GM20431 (cell line): ENCODE results near the gene MMP14.

Source experiments
- in situ Hi-C: fragments of 300-500 bp; cut with MseI, MboI; formaldehyde crosslinking; loops from one replicate; pipeline ENCODE4 v1.15.0; 2020; ENCODE audit warnings: low sequenced_read_pairs; ENCODE audit not compliant: unreplicated experiment

MMP14 gene

GRCh38 chr14:22852940-22853767, 16.8 kb downstream of the MMP14 start:
- in situ Hi-C loops: loop anchor here (25.0 kb wide), 2 partner anchors 191 to 266 kb away; partner anchors contain the start of genes ABHD4 and DAD1

GRCh38 chr14:22854296-22854695, 17.9 kb downstream of the MMP14 start:
- in situ Hi-C loops: loop anchor here (25.0 kb wide), 2 partner anchors 192 to 267 kb away; partner anchors contain the start of genes ABHD4 and DAD1

GRCh38 chr14:22854963-22855724, 18.8 kb downstream of the MMP14 start:
- in situ Hi-C loops: loop anchor here (25.0 kb wide), 2 partner anchors 193 to 268 kb away; partner anchors contain the start of genes ABHD4 and DAD1

- in situ Hi-C loops: loop anchor here (25.0 kb wide), 2 partner anchors 194 to 269 kb away; partner anchors contain the start of genes ABHD4 and DAD1
These were observed 20.0 kb downstream of the MMP14 start for GRCh38 chr14:22856428-22856827.

GRCh38 chr14:22860377-22860776, 24.0 kb downstream of the MMP14 start:
- in situ Hi-C loops: loop anchor here (25.0 kb wide), 2 partner anchors 198 to 273 kb away; partner anchors contain the start of genes ABHD4 and DAD1

- in situ Hi-C loops: loop anchor here (25.0 kb wide), 2 partner anchors 199 to 274 kb away; partner anchors contain the start of genes ABHD4 and DAD1
These were observed 25.3 kb downstream of the MMP14 start for GRCh38 chr14:22861651-22862050.

- in situ Hi-C loops: loop anchor here (25.0 kb wide), 2 partner anchors 203 to 278 kb away; partner anchors contain the start of genes ABHD4 and DAD1
These were observed 28.6 kb downstream of the MMP14 start for GRCh38 chr14:22864979-22865378.

GRCh38 chr14:22865424-22866405, 29.3 kb downstream of the MMP14 start:
- in situ Hi-C loops: loop anchor here (25.0 kb wide), 2 partner anchors 203 to 278 kb away; partner anchors contain the start of genes ABHD4 and DAD1

- in situ Hi-C loops: loop anchor here (25.0 kb wide), 2 partner anchors 205 to 280 kb away; partner anchors contain the start of genes ABHD4 and DAD1
These were observed 30.5 kb downstream of the MMP14 start for GRCh38 chr14:22866874-22867273.

GRCh38 chr14:22870811-22871223, 34.4 kb downstream of the MMP14 start:
- in situ Hi-C loops: loop anchor here (25.0 kb wide), 2 partner anchors 209 to 284 kb away; partner anchors contain the start of genes ABHD4 and DAD1

- in situ Hi-C loops: loop anchor here (25.0 kb wide), 2 partner anchors 209 to 284 kb away; partner anchors contain the start of genes ABHD4 and DAD1
These were observed 35.0 kb downstream of the MMP14 start, which contains the start of gene LRP10 for GRCh38 chr14:22871224-22872032. TSS of gene LRP10 (plus strand) at chr14:22871740. CDS start at chr14:22872304, 564 bp downstream.

- in situ Hi-C loops: loop anchor here (25.0 kb wide), 2 partner anchors 210 to 285 kb away; partner anchors contain the start of genes ABHD4 and DAD1
These were observed 35.8 kb downstream of the MMP14 start for GRCh38 chr14:22872033-22872832.

- in situ Hi-C loops: loop anchor here (25.0 kb wide), 2 partner anchors 211 to 286 kb away; partner anchors contain the start of genes ABHD4 and DAD1
These were observed 36.6 kb downstream of the MMP14 start for GRCh38 chr14:22872833-22873520.

- in situ Hi-C loops: no loop called here
These were observed 38.8 kb downstream of the MMP14 start for GRCh38 chr14:22875003-22875747.

- in situ Hi-C loops: no loop called here
These were observed 39.4 kb downstream of the MMP14 start for GRCh38 chr14:22875748-22876319.
